ENCODE data around the gene PIGN. TPM values are rescaled to one million over a fixed set of nuclear protein-coding genes. Genes with fewer than 3 reads are reported as not detected.

The PIGN gene
- total RNA-seq, 1 experiment from 2014 or later = 30.9 TPM

GRCh38 chr18:62187543-62188510 is 971 bp upstream of the PIGN start:
- H2AK5ac ChIP-seq (ENCODE audit: insufficient read length, low read length) = no peak overlapping the region
- peak overlapping the region; percentile 99 to 100 (median 99) for H3K27ac Mint-ChIP-seq
- peak; percentile 41 for DNase-seq

More at GRCh38 chr18:62187543-62188510, 971 bp upstream of the PIGN start:
- Histone ChIP-seq H3K9ac (ENCODE audit: extremely low read depth, insufficient read length, low read length) (peak overlapping the region; percentile 93), H3K79me2 (ENCODE audit: insufficient read depth, low read length) (peaks cover 41% of the 10 kb centered on the region), H3K79me1 (ENCODE audit: insufficient read depth, low read depth, low read length, poor library complexity, severe bottlenecking) (peaks cover 4% of the 10 kb centered on the region), H2BK120ac (ENCODE audit: low read depth, low read length, poor library complexity, severe bottlenecking) (no peak overlapping the region), H3K9me3 (ENCODE audit: control insufficient read depth, low read depth, low read length) (no peaks in the 10 kb centered on the region), H3K56ac (ENCODE audit: insufficient read length, low read depth, low read length) (no peak overlapping the region), H2AFZ (ENCODE audit: low read length) (no peak overlapping the region), H3K4me1 (ENCODE audit: insufficient read depth, low read length) (no peaks in the 10 kb centered on the region; the same call in 1 of the 2 replicates), H2BK20ac (ENCODE audit: low read depth, low read length, poor library complexity, severe bottlenecking) (no peak overlapping the region), H3K27ac (ENCODE audit: insufficient read length, low read depth, low read length) (peak overlapping the region; percentile 34), H3K18ac (ENCODE audit: insufficient read length, low read depth, low read length) (peak overlapping the region; percentile 92), H4K20me1 (ENCODE audit: control insufficient read depth, insufficient read depth, insufficient read length) (no peaks in the 10 kb centered on the region), H3K4ac (ENCODE audit: low read depth, low read length) (no peak overlapping the region), H2BK5ac (ENCODE audit: insufficient read length, low read length) (no peak overlapping the region), H3K27me3 (ENCODE audit: insufficient read depth, low read length) (no peaks in the 10 kb centered on the region), H3T11ph (ENCODE audit: low read length) (no peak overlapping the region), H2BK12ac (ENCODE audit: insufficient read length, low read depth, low read length) (no peak overlapping the region), H4K5ac (ENCODE audit: insufficient read length, low read depth, low read length) (peak overlapping the region; percentile 39), H4K8ac (replicated peaks; ENCODE audit: insufficient read length, low read depth, low read length) (no peak overlapping the region), H3K4me2 (ENCODE audit: insufficient read depth, insufficient read length, low read length) (peak overlapping the region; percentile 88), H4K91ac (ENCODE audit: insufficient read length, low read depth, low read length) (no peak overlapping the region), H2BK15ac (ENCODE audit: low read depth, low read length) (no peak overlapping the region), H3K23me2 (ENCODE audit: insufficient read length, low read depth, low read length, poor library complexity, severe bottlenecking) (peaks cover 13% of the 10 kb centered on the region), H3K14ac (ENCODE audit: insufficient read depth, low read length) (peak overlapping the region; percentile 89), H3K23ac (ENCODE audit: insufficient read length, low read depth, low read length) (no peak overlapping the region)
- TF ChIP-seq, protein P1, sequence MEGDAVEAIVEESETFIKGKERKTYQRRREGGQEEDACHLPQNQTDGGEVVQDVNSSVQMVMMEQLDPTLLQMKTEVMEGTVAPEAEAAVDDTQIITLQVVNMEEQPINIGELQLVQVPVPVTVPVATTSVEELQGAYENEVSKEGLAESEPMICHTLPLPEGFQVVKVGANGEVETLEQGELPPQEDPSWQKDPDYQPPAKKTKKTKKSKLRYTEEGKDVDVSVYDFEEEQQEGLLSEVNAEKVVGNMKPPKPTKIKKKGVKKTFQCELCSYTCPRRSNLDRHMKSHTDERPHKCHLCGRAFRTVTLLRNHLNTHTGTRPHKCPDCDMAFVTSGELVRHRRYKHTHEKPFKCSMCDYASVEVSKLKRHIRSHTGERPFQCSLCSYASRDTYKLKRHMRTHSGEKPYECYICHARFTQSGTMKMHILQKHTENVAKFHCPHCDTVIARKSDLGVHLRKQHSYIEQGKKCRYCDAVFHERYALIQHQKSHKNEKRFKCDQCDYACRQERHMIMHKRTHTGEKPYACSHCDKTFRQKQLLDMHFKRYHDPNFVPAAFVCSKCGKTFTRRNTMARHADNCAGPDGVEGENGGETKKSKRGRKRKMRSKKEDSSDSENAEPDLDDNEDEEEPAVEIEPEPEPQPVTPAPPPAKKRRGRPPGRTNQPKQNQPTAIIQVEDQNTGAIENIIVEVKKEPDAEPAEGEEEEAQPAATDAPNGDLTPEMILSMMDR (conservative IDR thresholded peaks at IDR 0.05) = peak; percentile 32; the same call in 2 of the 3 replicates
- H3K9me3 Mint-ChIP-seq = peaks cover 0 to 4% of the 10 kb centered on the region in 2 experiments; a peak in 1 of 5 replicates
- no peaks in the 10 kb centered on the region; the same call in 1 of the 2 replicates for H3K27me3 Mint-ChIP-seq (ENCODE audit: low read depth)
- peak overlapping the region; percentile 98 to 100 for H3K4me3 Mint-ChIP-seq
- peaks cover 0 to 9% (median 5%) of the 10 kb centered on the region in 3 experiments; a peak in 6 of 7 replicates for H3K36me3 Mint-ChIP-seq (ENCODE audit: insufficient read depth in 1 of 3, low read depth in 3 of 3)
- no CpG with 5 or more reads among the region's 54 CpGs for WGBS (ENCODE audit: extremely low coverage, insufficient read length, low lambda C conversion rate)
- peaks cover 26 to 34% of the 10 kb centered on the region in 2 experiments for H3K4me1 Mint-ChIP-seq

Measured in H9 (cell line).